Neural cell (in vitro differentiated cells): ENCODE measurements around the gene HS6ST3. TPM values are rescaled to one million over a fixed set of nuclear protein-coding genes. Genes with fewer than 3 reads are reported as not detected.

Experiments used
- H2AFZ ChIP-seq: fragments of 200-600, 300-800 bp; sonication (generic), shearing (Covaris generic); 2 replicates; pipeline ENCODE4 v1.6.0; 2014; ENCODE audit warnings: low read depth, mild to moderate bottlenecking, antibody characterized with exemption, low read length, moderate library complexity
- H3F3A ChIP-seq: fragments of 200-600 bp; shearing (Covaris generic); 2 replicates; pipeline ENCODE4 v1.6.1; 2016; ENCODE audit warnings: mild to moderate bottlenecking, moderate library complexity, mixed read lengths, antibody characterized with exemption, low read length; ENCODE audit not compliant: insufficient read depth, poor library complexity, severe bottlenecking
- H3K27ac ChIP-seq: fragments of 200-600, 300-800 bp; sonication (generic), shearing (Covaris generic); 2 replicates; pipeline ENCODE4 v1.5.1; 2014; ENCODE audit warnings: mild to moderate bottlenecking, low read length, moderate library complexity
- H3K27me3 ChIP-seq: fragments of 300-800, 200-600 bp; sonication (generic), shearing (Covaris generic); 2 replicates; pipeline ENCODE4 v1.6.0; 2014; ENCODE audit warnings: mild to moderate bottlenecking, low read depth, low read length, moderate library complexity; ENCODE audit not compliant: insufficient read depth
- H3K36me3 ChIP-seq: fragments of 300-800, 200-600 bp; sonication (generic), shearing (Covaris generic); 2 replicates; pipeline ENCODE4 v1.5.1; 2014; ENCODE audit warnings: mild to moderate bottlenecking, antibody characterized with exemption, low read length, moderate library complexity; ENCODE audit not compliant: insufficient read depth
- H3K4me2 ChIP-seq: fragments of 300-800, 200-600 bp; sonication (generic), shearing (Covaris generic); 2 replicates; pipeline ENCODE4 v1.6.0; 2014; ENCODE audit warnings: mild to moderate bottlenecking, low read length
- H3K4me3 ChIP-seq: fragments of 300-800, 200-600 bp; sonication (generic), shearing (Covaris generic); 2 replicates; pipeline ENCODE4 v1.5.1; 2014; ENCODE audit warnings: mild to moderate bottlenecking, low read length, moderate library complexity
- H3K79me2 ChIP-seq: fragments of 200-600 bp; shearing (Covaris generic); replicated peaks from 2 replicates; pipeline ENCODE4 v1.6.0; 2014; ENCODE audit warnings: mild to moderate bottlenecking, low read length, moderate library complexity; ENCODE audit not compliant: insufficient read depth
- H3K9ac ChIP-seq: fragments of 300-800, 200-600 bp; sonication (generic), shearing (Covaris generic); 2 replicates; pipeline ENCODE4 v1.6.1; 2016; ENCODE audit warnings: mild to moderate bottlenecking, low read length, mixed read lengths
- H3K9me2 ChIP-seq: fragments of 200-600 bp; shearing (Covaris generic); 2 replicates; pipeline ENCODE4 v1.6.1; 2016; ENCODE audit warnings: mild to moderate bottlenecking, low read length, mixed read lengths; ENCODE audit not compliant: insufficient read depth
- H3K9me3 ChIP-seq: fragments of 200-600, 300-800 bp; sonication (generic), shearing (Covaris generic); 2 replicates; pipeline ENCODE4 v1.6.1; 2016; ENCODE audit warnings: mild to moderate bottlenecking, mixed run types, low read length, moderate library complexity, mixed read lengths
- H4K20me1 ChIP-seq: fragments of 200-600 bp; shearing (Covaris generic); 2 replicates; pipeline ENCODE4 v1.6.1; 2016; ENCODE audit warnings: mild to moderate bottlenecking, mixed run types; ENCODE audit not compliant: insufficient read depth
- EZH2 ChIP-seq: fragments of 200-600, 300-800 bp; shearing (Covaris generic), sonication (generic); IDR thresholded peaks from 2 replicates; pipeline ENCODE4 v1.6.1; 2014; ENCODE audit warnings: antibody characterized with exemption, low read length, borderline replicate concordance, mild to moderate bottlenecking; ENCODE audit not compliant: insufficient read depth, poor library complexity, severe bottlenecking
- MXI1 ChIP-seq: fragments of 450-650 bp; conservative IDR thresholded peaks from 2 replicates; pipeline ENCODE4 v1.6.1; 2014; ENCODE audit warnings: antibody characterized with exemption, mild to moderate bottlenecking; ENCODE audit not compliant: poor library complexity, severe bottlenecking
- POLR2AphosphoS5 ChIP-seq: IDR thresholded peaks from 2 replicates; pipeline ENCODE4 v1.6.1; 2012
- RAD21 ChIP-seq: fragments of 450-650 bp; conservative IDR thresholded peaks from 2 replicates; pipeline ENCODE4 v1.6.1; 2014; ENCODE audit warnings: antibody characterized with exemption, mild to moderate bottlenecking, moderate library complexity
- SMC3 ChIP-seq: fragments of 450-650 bp; conservative IDR thresholded peaks from 2 replicates; pipeline ENCODE4 v1.6.1; 2014; ENCODE audit warnings: antibody characterized with exemption, mild to moderate bottlenecking, moderate library complexity; ENCODE audit not compliant: poor library complexity
- TAF1 ChIP-seq: IDR thresholded peaks from 2 replicates; pipeline ENCODE4 v1.6.1; 2012; ENCODE audit warnings: low read depth
- polyA plus RNA-seq: library from polyadenylated mRNA; depleted of rRNA; stranded (reverse); fragments of >200 nt; gene quantifications from 2 replicates; pipeline ENCODE4 v1.2.3, GENCODE V29; 2014
- TF ChIP-seq, protein P1 (sequence below): IDR thresholded peaks from 2 replicates; pipeline ENCODE4 v1.6.1; 2012; ENCODE audit warnings: borderline replicate concordance
- TF ChIP-seq, protein P2 (sequence below): fragments of 450-650 bp; IDR thresholded peaks from 2 replicates; pipeline ENCODE4 v1.5.1; 2014; ENCODE audit warnings: antibody characterized with exemption, mild to moderate bottlenecking, moderate library complexity; ENCODE audit not compliant: poor library complexity, severe bottlenecking

Gene HS6ST3
- polyA plus RNA-seq, 1 donor from 2014 or later, result 10.9 TPM

DNA sequence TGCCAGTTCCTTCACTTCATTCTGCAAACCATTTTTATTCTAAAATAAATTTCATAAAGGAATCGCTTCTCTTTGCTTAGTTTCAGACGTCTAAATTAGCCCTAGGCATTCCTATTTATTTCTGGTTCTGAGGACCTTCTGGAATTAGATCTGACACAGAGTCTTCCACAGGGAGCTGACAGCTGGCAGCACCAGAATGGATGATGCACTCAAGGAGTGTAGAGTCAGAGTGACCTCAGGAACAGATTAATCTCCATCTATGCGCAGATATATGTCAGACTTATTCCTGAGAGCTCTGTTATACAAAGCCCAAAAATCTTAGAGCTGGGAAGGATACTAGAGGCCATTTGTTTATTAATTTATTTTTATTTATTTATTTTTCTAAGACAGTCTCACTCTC lies 450.8 kb downstream of the HS6ST3 start:
- H4K20me1 ChIP-seq, result no peaks in the 10 kb centered on the region
- no peaks in the 10 kb centered on the region for H3F3A ChIP-seq
- TF ChIP-seq RAD21, result no peak
- TF ChIP-seq, protein P1, sequence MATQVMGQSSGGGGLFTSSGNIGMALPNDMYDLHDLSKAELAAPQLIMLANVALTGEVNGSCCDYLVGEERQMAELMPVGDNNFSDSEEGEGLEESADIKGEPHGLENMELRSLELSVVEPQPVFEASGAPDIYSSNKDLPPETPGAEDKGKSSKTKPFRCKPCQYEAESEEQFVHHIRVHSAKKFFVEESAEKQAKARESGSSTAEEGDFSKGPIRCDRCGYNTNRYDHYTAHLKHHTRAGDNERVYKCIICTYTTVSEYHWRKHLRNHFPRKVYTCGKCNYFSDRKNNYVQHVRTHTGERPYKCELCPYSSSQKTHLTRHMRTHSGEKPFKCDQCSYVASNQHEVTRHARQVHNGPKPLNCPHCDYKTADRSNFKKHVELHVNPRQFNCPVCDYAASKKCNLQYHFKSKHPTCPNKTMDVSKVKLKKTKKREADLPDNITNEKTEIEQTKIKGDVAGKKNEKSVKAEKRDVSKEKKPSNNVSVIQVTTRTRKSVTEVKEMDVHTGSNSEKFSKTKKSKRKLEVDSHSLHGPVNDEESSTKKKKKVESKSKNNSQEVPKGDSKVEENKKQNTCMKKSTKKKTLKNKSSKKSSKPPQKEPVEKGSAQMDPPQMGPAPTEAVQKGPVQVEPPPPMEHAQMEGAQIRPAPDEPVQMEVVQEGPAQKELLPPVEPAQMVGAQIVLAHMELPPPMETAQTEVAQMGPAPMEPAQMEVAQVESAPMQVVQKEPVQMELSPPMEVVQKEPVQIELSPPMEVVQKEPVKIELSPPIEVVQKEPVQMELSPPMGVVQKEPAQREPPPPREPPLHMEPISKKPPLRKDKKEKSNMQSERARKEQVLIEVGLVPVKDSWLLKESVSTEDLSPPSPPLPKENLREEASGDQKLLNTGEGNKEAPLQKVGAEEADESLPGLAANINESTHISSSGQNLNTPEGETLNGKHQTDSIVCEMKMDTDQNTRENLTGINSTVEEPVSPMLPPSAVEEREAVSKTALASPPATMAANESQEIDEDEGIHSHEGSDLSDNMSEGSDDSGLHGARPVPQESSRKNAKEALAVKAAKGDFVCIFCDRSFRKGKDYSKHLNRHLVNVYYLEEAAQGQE, result no peak
- TF ChIP-seq, protein P2, sequence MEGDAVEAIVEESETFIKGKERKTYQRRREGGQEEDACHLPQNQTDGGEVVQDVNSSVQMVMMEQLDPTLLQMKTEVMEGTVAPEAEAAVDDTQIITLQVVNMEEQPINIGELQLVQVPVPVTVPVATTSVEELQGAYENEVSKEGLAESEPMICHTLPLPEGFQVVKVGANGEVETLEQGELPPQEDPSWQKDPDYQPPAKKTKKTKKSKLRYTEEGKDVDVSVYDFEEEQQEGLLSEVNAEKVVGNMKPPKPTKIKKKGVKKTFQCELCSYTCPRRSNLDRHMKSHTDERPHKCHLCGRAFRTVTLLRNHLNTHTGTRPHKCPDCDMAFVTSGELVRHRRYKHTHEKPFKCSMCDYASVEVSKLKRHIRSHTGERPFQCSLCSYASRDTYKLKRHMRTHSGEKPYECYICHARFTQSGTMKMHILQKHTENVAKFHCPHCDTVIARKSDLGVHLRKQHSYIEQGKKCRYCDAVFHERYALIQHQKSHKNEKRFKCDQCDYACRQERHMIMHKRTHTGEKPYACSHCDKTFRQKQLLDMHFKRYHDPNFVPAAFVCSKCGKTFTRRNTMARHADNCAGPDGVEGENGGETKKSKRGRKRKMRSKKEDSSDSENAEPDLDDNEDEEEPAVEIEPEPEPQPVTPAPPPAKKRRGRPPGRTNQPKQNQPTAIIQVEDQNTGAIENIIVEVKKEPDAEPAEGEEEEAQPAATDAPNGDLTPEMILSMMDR, result no peak
- TF ChIP-seq SMC3, result no peak
- TF ChIP-seq MXI1, result no peak
- no peak overlapping the region for H3K4me2 ChIP-seq
- H3K27ac ChIP-seq, result no peak overlapping the region
- H3K9me2 ChIP-seq, result no peaks in the 10 kb centered on the region
- H3K79me2 ChIP-seq, result no peaks in the 10 kb centered on the region
- no peaks in the 10 kb centered on the region for H3K9me3 ChIP-seq
- H3K27me3 ChIP-seq, result no peaks in the 10 kb centered on the region
- no peak overlapping the region for H3K4me3 ChIP-seq
- H3K36me3 ChIP-seq, result no peaks in the 10 kb centered on the region
- H2AFZ ChIP-seq, result no peak overlapping the region
- no peak overlapping the region for H3K9ac ChIP-seq

DNA sequence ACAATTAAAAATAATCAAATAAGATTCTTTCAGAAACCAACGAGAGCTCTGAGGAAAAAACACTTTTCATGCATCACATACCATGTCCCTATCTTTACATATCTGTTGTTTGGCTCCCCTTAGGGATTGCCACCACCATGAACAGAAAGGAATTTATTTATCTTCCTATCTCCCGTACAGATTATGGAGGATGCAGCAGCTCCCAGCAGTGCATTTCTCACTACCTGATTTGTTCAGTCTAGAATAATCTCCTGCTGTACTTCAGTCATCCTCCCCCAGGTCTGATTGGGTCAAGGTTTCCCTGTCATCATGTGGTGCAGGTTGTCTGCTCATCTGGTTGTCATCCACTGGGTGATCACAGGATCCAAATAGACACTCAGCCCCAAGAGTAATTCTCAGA lies 453.1 kb downstream of the HS6ST3 start:
- Histone ChIP-seq H3K36me3 (no peaks in the 10 kb centered on the region), H4K20me1 (no peaks in the 10 kb centered on the region), H2AFZ (no peak overlapping the region), H3K4me2 (no peak overlapping the region), H3K9me2 (no peaks in the 10 kb centered on the region), H3F3A (no peaks in the 10 kb centered on the region), H3K4me3 (no peak overlapping the region), H3K9ac (no peak overlapping the region), H3K9me3 (no peaks in the 10 kb centered on the region), H3K27ac (no peak overlapping the region), H3K27me3 (no peaks in the 10 kb centered on the region), H3K79me2 (no peaks in the 10 kb centered on the region)
- TF ChIP-seq TAF1, result no peak
- TF ChIP-seq SMC3, result no peak
- TF ChIP-seq POLR2AphosphoS5, result no peak
- no peak for TF ChIP-seq RAD21

DNA sequence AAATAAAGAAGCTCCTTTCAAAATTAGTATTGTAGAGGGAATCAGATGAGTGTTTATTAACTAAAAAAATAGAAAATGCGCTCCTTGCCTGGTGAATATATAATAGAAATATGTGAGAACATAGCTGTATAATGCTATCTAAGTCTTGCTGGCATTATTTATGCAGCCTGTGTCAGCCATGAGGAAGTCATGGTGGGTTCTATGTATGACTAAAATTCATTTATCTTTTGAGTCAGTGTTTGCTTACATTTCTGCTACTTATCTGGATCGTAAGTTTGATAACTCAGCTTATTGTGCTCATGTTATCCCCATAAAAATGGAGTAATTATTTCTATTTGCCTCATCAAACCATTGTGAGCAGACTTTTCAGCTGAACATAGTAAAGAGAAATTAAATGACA lies 455.1 kb downstream of the HS6ST3 start:
- no peaks in the 10 kb centered on the region for H3K9me2 ChIP-seq
- no peak overlapping the region for H2AFZ ChIP-seq
- TF ChIP-seq TAF1, result no peak
- TF ChIP-seq EZH2, result no peak
- no peak for TF ChIP-seq RAD21
- H3K4me3 ChIP-seq, result no peak overlapping the region
- no peak overlapping the region for H3K4me2 ChIP-seq
- H3K27me3 ChIP-seq, result no peaks in the 10 kb centered on the region
- no peaks in the 10 kb centered on the region for H3K36me3 ChIP-seq
- H3K27ac ChIP-seq, result no peak overlapping the region
- no peaks in the 10 kb centered on the region for H3F3A ChIP-seq
- no peaks in the 10 kb centered on the region for H3K9me3 ChIP-seq
- H3K9ac ChIP-seq, result no peak overlapping the region
- H3K79me2 ChIP-seq, result no peaks in the 10 kb centered on the region
- no peaks in the 10 kb centered on the region for H4K20me1 ChIP-seq
